Measurements from ENCODE around the gene CERS6. TPM values are rescaled to one million over a fixed set of nuclear protein-coding genes. Genes with fewer than 3 reads are reported as not detected.

Gene CERS6
- total and polyA plus RNA-seq, 10 of the 15 experiments (the other 5 are each of a cell fraction or from before 2014, with no cell fraction given): 1.3 to 20.4 (median 14.1) TPM

DNA sequence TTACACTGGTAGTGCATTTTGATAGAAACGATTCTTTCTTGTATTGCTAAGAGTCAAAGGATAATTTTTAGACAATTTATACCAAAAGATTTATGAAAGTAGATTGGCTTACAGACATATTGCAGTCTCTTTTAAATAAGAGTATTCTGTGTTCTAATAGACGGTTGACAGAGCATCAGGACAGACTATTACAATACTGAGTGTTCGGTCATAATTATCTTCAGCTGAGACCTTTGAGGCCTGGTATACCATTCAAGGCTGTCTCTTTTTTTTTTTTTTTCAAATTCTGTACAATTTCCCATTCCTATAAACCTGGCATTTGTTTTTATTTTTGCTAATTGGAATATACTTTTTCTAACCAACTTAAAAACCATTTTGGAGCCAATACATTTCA is 205.8 kb downstream of the CERS6 start (continued):
- TF ChIP-seq, protein P1, sequence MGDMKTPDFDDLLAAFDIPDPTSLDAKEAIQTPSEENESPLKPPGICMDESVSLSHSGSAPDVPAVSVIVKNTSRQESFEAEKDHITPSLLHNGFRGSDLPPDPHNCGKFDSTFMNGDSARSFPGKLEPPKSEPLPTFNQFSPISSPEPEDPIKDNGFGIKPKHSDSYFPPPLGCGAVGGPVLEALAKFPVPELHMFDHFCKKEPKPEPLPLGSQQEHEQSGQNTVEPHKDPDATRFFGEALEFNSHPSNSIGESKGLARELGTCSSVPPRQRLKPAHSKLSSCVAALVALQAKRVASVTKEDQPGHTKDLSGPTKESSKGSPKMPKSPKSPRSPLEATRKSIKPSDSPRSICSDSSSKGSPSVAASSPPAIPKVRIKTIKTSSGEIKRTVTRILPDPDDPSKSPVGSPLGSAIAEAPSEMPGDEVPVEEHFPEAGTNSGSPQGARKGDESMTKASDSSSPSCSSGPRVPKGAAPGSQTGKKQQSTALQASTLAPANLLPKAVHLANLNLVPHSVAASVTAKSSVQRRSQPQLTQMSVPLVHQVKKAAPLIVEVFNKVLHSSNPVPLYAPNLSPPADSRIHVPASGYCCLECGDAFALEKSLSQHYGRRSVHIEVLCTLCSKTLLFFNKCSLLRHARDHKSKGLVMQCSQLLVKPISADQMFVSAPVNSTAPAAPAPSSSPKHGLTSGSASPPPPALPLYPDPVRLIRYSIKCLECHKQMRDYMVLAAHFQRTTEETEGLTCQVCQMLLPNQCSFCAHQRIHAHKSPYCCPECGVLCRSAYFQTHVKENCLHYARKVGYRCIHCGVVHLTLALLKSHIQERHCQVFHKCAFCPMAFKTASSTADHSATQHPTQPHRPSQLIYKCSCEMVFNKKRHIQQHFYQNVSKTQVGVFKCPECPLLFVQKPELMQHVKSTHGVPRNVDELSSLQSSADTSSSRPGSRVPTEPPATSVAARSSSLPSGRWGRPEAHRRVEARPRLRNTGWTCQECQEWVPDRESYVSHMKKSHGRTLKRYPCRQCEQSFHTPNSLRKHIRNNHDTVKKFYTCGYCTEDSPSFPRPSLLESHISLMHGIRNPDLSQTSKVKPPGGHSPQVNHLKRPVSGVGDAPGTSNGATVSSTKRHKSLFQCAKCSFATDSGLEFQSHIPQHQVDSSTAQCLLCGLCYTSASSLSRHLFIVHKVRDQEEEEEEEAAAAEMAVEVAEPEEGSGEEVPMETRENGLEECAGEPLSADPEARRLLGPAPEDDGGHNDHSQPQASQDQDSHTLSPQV (IDR thresholded peaks at IDR 0.05): no peak
- TF ChIP-seq, protein P2, sequence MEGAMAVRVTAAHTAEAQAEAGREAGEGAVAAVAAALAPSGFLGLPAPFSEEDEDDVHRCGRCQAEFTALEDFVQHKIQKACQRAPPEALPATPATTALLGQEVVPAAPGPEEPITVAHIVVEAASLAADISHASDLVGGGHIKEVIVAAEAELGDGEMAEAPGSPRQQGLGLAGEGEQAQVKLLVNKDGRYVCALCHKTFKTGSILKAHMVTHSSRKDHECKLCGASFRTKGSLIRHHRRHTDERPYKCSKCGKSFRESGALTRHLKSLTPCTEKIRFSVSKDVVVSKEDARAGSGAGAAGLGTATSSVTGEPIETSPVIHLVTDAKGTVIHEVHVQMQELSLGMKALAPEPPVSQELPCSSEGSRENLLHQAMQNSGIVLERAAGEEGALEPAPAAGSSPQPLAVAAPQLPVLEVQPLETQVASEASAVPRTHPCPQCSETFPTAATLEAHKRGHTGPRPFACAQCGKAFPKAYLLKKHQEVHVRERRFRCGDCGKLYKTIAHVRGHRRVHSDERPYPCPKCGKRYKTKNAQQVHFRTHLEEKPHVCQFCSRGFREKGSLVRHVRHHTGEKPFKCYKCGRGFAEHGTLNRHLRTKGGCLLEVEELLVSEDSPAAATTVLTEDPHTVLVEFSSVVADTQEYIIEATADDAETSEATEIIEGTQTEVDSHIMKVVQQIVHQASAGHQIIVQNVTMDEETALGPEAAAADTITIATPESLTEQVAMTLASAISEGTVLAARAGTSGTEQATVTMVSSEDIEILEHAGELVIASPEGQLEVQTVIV (IDR thresholded peaks at IDR 0.05; ENCODE audit: borderline replicate concordance, partially characterized antibody): no peak

DNA sequence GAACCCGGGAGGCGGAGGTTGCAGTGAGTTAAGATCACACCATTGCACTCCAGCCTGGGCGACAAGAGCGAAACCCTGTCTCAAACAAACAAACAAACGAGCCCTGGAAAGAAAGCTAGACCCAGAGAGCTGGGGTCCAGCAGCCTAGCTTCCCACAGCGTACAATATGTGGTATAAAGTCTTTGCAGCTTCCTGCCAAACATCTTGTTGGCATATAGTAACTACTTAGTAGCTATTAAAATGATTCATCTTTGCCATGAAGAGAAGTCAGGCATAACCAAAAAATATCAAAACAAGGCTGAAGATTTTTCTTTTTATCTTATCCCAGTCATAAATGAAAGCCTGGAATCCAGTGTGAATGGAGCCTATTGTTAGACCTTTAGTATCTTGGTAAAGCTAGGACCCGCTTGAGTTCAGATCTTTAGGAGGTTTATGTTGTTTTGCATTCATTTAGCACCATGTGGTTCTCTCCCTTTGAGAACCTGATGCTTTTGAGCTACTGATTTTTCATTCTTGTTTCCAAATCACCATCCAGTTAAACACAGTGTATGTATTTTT is 206.7 kb downstream of the CERS6 start:
- 94% methylated on average over 7 of the region's 7 CpGs for WGBS (ENCODE audit: insufficient coverage, insufficient replicate concordance, low lambda C conversion rate, missing lambda C conversion rate)
- DNase-seq (ENCODE audit: low read depth, low spot score) (no peak), FAIRE-seq (peak; percentile 49), ATAC-seq (no peak)
- ChIA-PET SMC1A (ENCODE audit: uncharacterized antibody, unreplicated experiment) (interaction anchor here (0.7 to 0.9 kb wide), 2 partner anchors 20 to 30 kb away, joined by 3 read pairs; no protein-coding TSS in a partner anchor), POLR2A (no interaction called here), RAD21 (ENCODE audit: unreplicated experiment) (no interaction called here), CTCF (interaction anchor here (0.5 to 1.0 kb wide), 2 partner anchors 10 to 509 kb away, joined by 3 to 4 read pairs; no protein-coding TSS in a partner anchor)
- Histone ChIP-seq H3K4me1 (ENCODE audit: control insufficient read depth, insufficient read depth, low read length) (no peaks in the 10 kb centered on the region), H4K20me1 (ENCODE audit: control insufficient read depth, insufficient read depth) (no peaks in the 10 kb centered on the region), H2AFZ (ENCODE audit: control insufficient read depth, low read depth, low read length) (no peak overlapping the region), H3K27ac (ENCODE audit: control insufficient read depth, insufficient read depth) (no peak overlapping the region), H3K79me2 (ENCODE audit: control insufficient read depth, insufficient read depth, low read length) (0 out of 2 replicates have a peak, but pooled peaks cover 2% of the 10 kb centered on the region), H3K27me3 (replicated peaks in 1 of 2; ENCODE audit: control insufficient read depth in 2 of 2, insufficient read depth in 2 of 2, low read length in 1 of 2) (no peaks in the 10 kb centered on the region), H3K4me2 (ENCODE audit: control insufficient read depth, insufficient read depth) (no peak overlapping the region), H3K9me3 (replicated peaks; ENCODE audit: control insufficient read depth, insufficient read depth, low read length) (no peaks in the 10 kb centered on the region), H3K9ac (ENCODE audit: control insufficient read depth, insufficient read depth, low read length) (no peak overlapping the region), H3K36me3 (ENCODE audit: control insufficient read depth in 2 of 2, insufficient read depth in 2 of 2, low read length in 1 of 2) (0 out of 4 replicates have a peak, but pooled peaks cover 0 to 3% of the 10 kb centered on the region in 2 experiments), H3K4me3 (no peak overlapping the region)
- TF ChIP-seq RBBP5 (conservative IDR thresholded peaks at IDR 0.05): no peak
- TF ChIP-seq GATAD2B (conservative IDR thresholded peaks at IDR 0.05; ENCODE audit: low read depth): no peak
- TF ChIP-seq, protein P3, sequence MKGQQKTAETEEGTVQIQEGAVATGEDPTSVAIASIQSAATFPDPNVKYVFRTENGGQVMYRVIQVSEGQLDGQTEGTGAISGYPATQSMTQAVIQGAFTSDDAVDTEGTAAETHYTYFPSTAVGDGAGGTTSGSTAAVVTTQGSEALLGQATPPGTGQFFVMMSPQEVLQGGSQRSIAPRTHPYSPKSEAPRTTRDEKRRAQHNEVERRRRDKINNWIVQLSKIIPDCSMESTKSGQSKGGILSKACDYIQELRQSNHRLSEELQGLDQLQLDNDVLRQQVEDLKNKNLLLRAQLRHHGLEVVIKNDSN (IDR thresholded peaks at IDR 0.05; ENCODE audit: borderline replicate concordance, extremely low read length, insufficient read depth, low read depth, low read length): no peak
- no peak for TF ChIP-seq MTA2 (IDR thresholded peaks at IDR 0.05; ENCODE audit: low read depth)
- no peak for TF ChIP-seq ZNF217 (IDR thresholded peaks at IDR 0.05)
- intact Hi-C loops (cut with micrococcal nuclease; ENCODE audit: unreplicated experiment) (no loop called here), in situ Hi-C loops (cut with MboI) (no loop called here)
- no TSS peak for BruUV-seq (replicated peaks)

All from GM12878 (cell line).